Endothelial cell of umbilical vein (primary cell): ENCODE data around the gene ZC3H12C. TPM values are rescaled to one million over a fixed set of nuclear protein-coding genes. Genes with fewer than 3 reads are reported as not detected.

ENCODE experiments used
- BruUV-seq: library from RNA; stranded (reverse); fragments of 400-500 nt; replicated peaks from 2 replicates; lab custom pipeline; 2021; lab: Mats Ljungman, UMichigan
- CTCF ChIA-PET: fragments of 300-600, 350-600 bp; sonication (Branson Sonifier 250); formaldehyde crosslinking; loops from one replicate; lab custom pipeline; 2021; ENCODE audit warnings: antibody characterized with exemption, inconsistent platforms; lab: Charles Lee
- POLR2A ChIA-PET: fragments of 300-600, 350-600 bp; sonication (Branson Sonifier 250); formaldehyde crosslinking; loops from one replicate; lab custom pipeline; 2021; ENCODE audit warnings: antibody characterized with exemption, inconsistent platforms; lab: Charles Lee
- DNase-seq: peaks from one replicate; pipeline ENCODE4 v3.0.0-alpha.2; 2011; ENCODE audit warnings: low read depth, low spot score
- FAIRE-seq: peaks from 2 replicates; lab custom pipeline; 2011; peaks lifted over from hg19 to GRCh38; lab: Jason Lieb, UNC
- H2AFZ ChIP-seq: 2 replicates; pipeline ENCODE4 v1.6.0; 2012; ENCODE audit warnings: low read depth, low read length, control low read depth, inconsistent platforms
- H3K27ac ChIP-seq: 2 replicates; pipeline ENCODE4 v1.5.1; 2011; ENCODE audit warnings: low read depth, mild to moderate bottlenecking, control low read depth, low read length, moderate library complexity; ENCODE audit not compliant: insufficient read depth
- H3K27me3 ChIP-seq, 2 experiments: 2 replicates each; pipeline versions ENCODE4 v1.6.0 to v1.6.1; 2011; ENCODE audit warnings: low read length in 2 of 2, mixed read lengths in 1 of 2; ENCODE audit not compliant: control insufficient read depth in 2 of 2, insufficient read depth in 2 of 2
- H3K36me3 ChIP-seq, 2 experiments: 2 replicates in 1 of 2; 3 replicates in 1 of 2; pipeline ENCODE4 v1.5.1; 2011; ENCODE audit warnings: low read length in 2 of 2, mild to moderate bottlenecking in 1 of 2, moderate library complexity in 1 of 2; ENCODE audit not compliant: control insufficient read depth in 2 of 2, insufficient read depth in 2 of 2; ENCODE audit errors: extremely low read depth in 1 of 2
- H3K4me1 ChIP-seq: 3 replicates; pipeline ENCODE4 v1.5.1; 2011; ENCODE audit warnings: mild to moderate bottlenecking, low read length; ENCODE audit not compliant: control insufficient read depth, insufficient read depth; ENCODE audit errors: extremely low read depth
- H3K4me2 ChIP-seq: 2 replicates; pipeline ENCODE4 v1.6.1; 2011; ENCODE audit warnings: low read length, control low read depth, mixed read lengths; ENCODE audit not compliant: insufficient read depth
- H3K4me3 ChIP-seq, 3 experiments: fragments of 200-600 bp in 1 of 3; sonication (generic), shearing (Covaris generic) in 1 of 3; replicated peaks in 1 of 3; 2 replicates each; pipeline ENCODE4 v1.5.1; 2011 to 2016; ENCODE audit warnings: control low read depth in 3 of 3, low read length in 3 of 3, mild to moderate bottlenecking in 2 of 3, inconsistent platforms in 1 of 3, low read depth in 1 of 3, moderate library complexity in 1 of 3; ENCODE audit not compliant: insufficient read depth in 1 of 3
- H3K79me2 ChIP-seq: 2 replicates; pipeline ENCODE4 v1.6.0; 2012; ENCODE audit warnings: low read length, inconsistent platforms; ENCODE audit not compliant: control insufficient read depth, insufficient read depth
- H3K9ac ChIP-seq: replicated peaks from 2 replicates; pipeline ENCODE3; 2011; ENCODE audit warnings: low read length, control low read depth; ENCODE audit not compliant: insufficient read depth; ENCODE audit errors: extremely low read depth
- H3K9me1 ChIP-seq: replicated peaks from 3 replicates; pipeline ENCODE4 v1.6.0; 2011; ENCODE audit warnings: mild to moderate bottlenecking, low read length; ENCODE audit not compliant: control insufficient read depth, insufficient read depth; ENCODE audit errors: extremely low read depth
- H3K9me3 ChIP-seq: replicated peaks from 2 replicates; pipeline ENCODE4 v1.5.1; 2012; ENCODE audit warnings: low read length, inconsistent platforms; ENCODE audit not compliant: control insufficient read depth, insufficient read depth
- H4K20me1 ChIP-seq: replicated peaks from 2 replicates; pipeline ENCODE3; 2011; ENCODE audit warnings: mild to moderate bottlenecking, low read length; ENCODE audit not compliant: control insufficient read depth, insufficient read depth; ENCODE audit errors: extremely low read depth
- CTCF ChIP-seq, 2 donors: IDR thresholded peaks; 1 replicate in 1 of 2; 2 replicates in 1 of 2; pipeline ENCODE4 v1.5.1; 2011; ENCODE audit warnings: low read length in 2 of 2, mild to moderate bottlenecking in 2 of 2, moderate library complexity in 2 of 2, control low read depth in 1 of 2, inconsistent platforms in 1 of 2, low read depth in 1 of 2; ENCODE audit not compliant: insufficient read depth in 1 of 2; ENCODE audit errors: extremely low read depth in 1 of 2
- EZH2 ChIP-seq: IDR thresholded peaks from 2 replicates; pipeline ENCODE4 v1.6.1; 2012; ENCODE audit warnings: borderline replicate concordance, low read depth, mild to moderate bottlenecking, moderate library complexity, low read length, inconsistent platforms; ENCODE audit not compliant: severe bottlenecking
- FOS ChIP-seq: IDR thresholded peaks from 2 replicates; pipeline ENCODE4 v1.6.1; 2011; ENCODE audit warnings: mild to moderate bottlenecking, low read length, moderate library complexity, borderline replicate concordance; ENCODE audit not compliant: insufficient read depth
- GATA2 ChIP-seq: IDR thresholded peaks from 2 replicates; pipeline ENCODE4 v1.7.0; 2011; ENCODE audit warnings: low read depth, mild to moderate bottlenecking, moderate library complexity, mixed read lengths, low read length; ENCODE audit not compliant: insufficient read length, insufficient read depth
- JUN ChIP-seq: IDR thresholded peaks from 2 replicates; pipeline ENCODE4 v1.6.1; 2011; ENCODE audit warnings: borderline replicate concordance, low read depth; ENCODE audit not compliant: insufficient read length, insufficient read depth
- MAX ChIP-seq: IDR thresholded peaks from 2 replicates; pipeline ENCODE4 v1.6.1; 2011; ENCODE audit not compliant: insufficient read depth, insufficient read length
- MYC ChIP-seq: IDR thresholded peaks from one replicate; pipeline ENCODE4 v1.6.1; 2011; ENCODE audit warnings: mild to moderate bottlenecking, low read depth, low read length
- POLR2A ChIP-seq: IDR thresholded peaks from 2 replicates; pipeline ENCODE4 v1.6.1; 2012; ENCODE audit warnings: low read depth, mild to moderate bottlenecking, control low read depth, low read length
- POLR2AphosphoS5 ChIP-seq: IDR thresholded peaks from 2 replicates; pipeline ENCODE4 v1.6.1; 2012; ENCODE audit warnings: low read depth, mild to moderate bottlenecking, control low read depth, low read length, moderate library complexity; ENCODE audit not compliant: insufficient read depth
- dilution Hi-C: fragments of 300-500 bp; cut with MboI; formaldehyde crosslinking; loops from one replicate; pipeline ENCODE4 v1.15.0; 2019; ENCODE audit warnings: low sequenced_read_pairs; ENCODE audit not compliant: extremely low pct_ligation_motif_present
- intact Hi-C: fragments of 100-400 bp; cut with micrococcal nuclease; formaldehyde crosslinking; loops from one replicate; pipeline ENCODE4 v1.10.0; 2022
- polyA plus RNA-seq, 4 experiments: library from polyadenylated mRNA; depleted of rRNA in 3 of 4; stranded (reverse) in 3 of 4; unstranded in 1 of 4; fragments of >200 nt; gene quantifications; 2 replicates each; pipeline versions ENCODE4 v1.2.1 to v1.2.3, GENCODE V29; 2011 to 2012; ENCODE audit warnings: missing spikeins in 1 of 4
- total RNA-seq: library from RNA; stranded (reverse); gene quantifications from 2 replicates; pipeline ENCODE4 v1.2.3, GENCODE V29; 2021

Gene ZC3H12C
- total and polyA plus RNA-seq, 2 donors (not counting 3 experiments of a cell fraction or from before 2014, with no cell fraction given) = 5.5 to 14.7 TPM

GRCh38 chr11:110113973-110114372 lies 20.8 kb downstream of the ZC3H12C start:
- no peak overlapping the region for H3K9ac ChIP-seq
- BruUV-seq = no TSS peak
- POLR2A ChIA-PET = interaction anchor here (0.6 kb wide), 1 partner anchor 35 kb away, joined by 3 read pairs; no protein-coding TSS in a partner anchor

GRCh38 chr11:110119317-110119716 lies 26.1 kb downstream of the ZC3H12C start:
- no peaks in the 10 kb centered on the region for H3K27me3 ChIP-seq
- H2AFZ ChIP-seq = no peak overlapping the region
- no TSS peak for BruUV-seq
- FAIRE-seq (no peak), DNase-seq (no peak)
- no peak overlapping the region for H3K27ac ChIP-seq
- H3K4me3 ChIP-seq = no peak overlapping the region
- no peaks in the 10 kb centered on the region for H3K36me3 ChIP-seq
- intact Hi-C loops (no loop called here), dilution Hi-C loops (no loop called here)
- POLR2A ChIA-PET = no interaction called here
- H3K9me3 ChIP-seq = no peaks in the 10 kb centered on the region
- H3K9ac ChIP-seq = no peak overlapping the region
- H3K9me1 ChIP-seq = no peaks in the 10 kb centered on the region
- TF ChIP-seq JUN = no peak
- no peak for TF ChIP-seq MYC
- TF ChIP-seq FOS = no peak
- no peak for TF ChIP-seq EZH2
- TF ChIP-seq POLR2A = no peak
- no peak for TF ChIP-seq GATA2
- no peak for TF ChIP-seq CTCF (IDR thresholded peaks at IDR 0.05; ENCODE audit: extremely low read depth in 1 of 2, insufficient read depth in 1 of 2, low read depth in 1 of 2, low read length in 2 of 2)
- no peak for TF ChIP-seq MAX
- TF ChIP-seq POLR2AphosphoS5 = no peak
- H3K4me2 ChIP-seq = no peak overlapping the region
- H4K20me1 ChIP-seq = no peaks in the 10 kb centered on the region
- H3K4me1 ChIP-seq = peaks cover 11% of the 10 kb centered on the region
- CTCF ChIA-PET = no interaction called here
- H3K79me2 ChIP-seq = peaks cover 29% of the 10 kb centered on the region

More at GRCh38 chr11:110113973-110114372, 20.8 kb downstream of the ZC3H12C start:
- Histone ChIP-seq H3K79me2 (peaks cover 44% of the 10 kb centered on the region), H3K27me3 (no peaks in the 10 kb centered on the region), H3K4me2 (no peak overlapping the region), H3K4me1 (no peaks in the 10 kb centered on the region), H3K4me3 (no peak overlapping the region), H3K9me1 (no peaks in the 10 kb centered on the region), H3K36me3 (no peaks in the 10 kb centered on the region), H3K9me3 (no peaks in the 10 kb centered on the region), H2AFZ (no peak overlapping the region), H4K20me1 (peaks cover 2% of the 10 kb centered on the region), H3K27ac (no peak overlapping the region)
- FAIRE-seq (no peak), DNase-seq (no peak)
- CTCF ChIA-PET = no interaction called here
- dilution Hi-C loops = no loop called here
- intact Hi-C loops = loop anchor here (1.0 kb wide), 1 partner anchor 7 kb away; no protein-coding TSS in a partner anchor
- TF ChIP-seq POLR2A (no peak), EZH2 (no peak)
